Psoas muscle (tissue), 8 donors: Measurements from ENCODE around the gene SSTR3. TPM values are rescaled to one million over a fixed set of nuclear protein-coding genes. Genes with fewer than 3 reads are reported as not detected.

Source experiments
- ATAC-seq, 4 donors: fragments of 200-7000 bp; cut with Tn5 transposase; one replicate each; pipeline ENCODE4 v1.9.1; 2020; ENCODE audit warnings: moderate library complexity in 3 of 4, mild to moderate bottlenecking in 2 of 4
- DNase-seq, 2 donors: peaks; one replicate each; pipeline ENCODE4 v3.0.0-alpha.2; 2020
- H3K27ac ChIP-seq: fragments of 200-600 bp; one replicate; pipeline ENCODE4 v1.8.0; 2022
- H3K27me3 ChIP-seq, 3 donors: fragments of 200-600 bp in 1 of 3; one replicate each; pipeline versions ENCODE4 v1.6.1 to v1.8.0; 2013 to 2022; ENCODE audit warnings: low read length in 2 of 3, mild to moderate bottlenecking in 2 of 3, moderate library complexity in 1 of 3; ENCODE audit not compliant: insufficient read depth in 3 of 3
- H3K36me3 ChIP-seq, 2 donors: fragments of 200-600 bp in 1 of 2; one replicate each; pipeline versions ENCODE4 v1.6.1 to v1.8.0; 2013 to 2022; ENCODE audit warnings: low read depth in 1 of 2, mild to moderate bottlenecking in 1 of 2, moderate library complexity in 1 of 2; ENCODE audit not compliant: insufficient read depth in 1 of 2
- H3K4me1 ChIP-seq: fragments of 200-600 bp; one replicate; pipeline ENCODE4 v1.8.0; 2022
- H3K4me3 ChIP-seq: fragments of 200-600 bp; one replicate; pipeline ENCODE4 v1.8.0; 2022; ENCODE audit warnings: mild to moderate bottlenecking
- H3K9me3 ChIP-seq: fragments of 200-600 bp; one replicate; pipeline ENCODE4 v1.8.0; 2022
- CTCF ChIP-seq: fragments of 200-600 bp; IDR thresholded peaks from one replicate; pipeline ENCODE4 v1.8.0; 2022; ENCODE audit warnings: antibody characterized with exemption
- WGBS, 3 donors: extraction: QIAGEN DNeasy Blood & Tissue Kit; methylation state at CpG; one replicate each; pipeline versions ENCODE4 v1.1.6 to v1.1.7; 2013; 5-methylcytosine and 5-hydroxymethylcytosine counted together
- intact Hi-C, 2 donors: fragments of 100-400 bp; cut with DNase I; formaldehyde crosslinking; loops; one replicate each; pipeline versions ENCODE4 v1.11.0 to v1.14.2; 2022
- long read RNA-seq, 2 donors: library from polyadenylated mRNA; unstranded; transcript quantifications; one replicate each; pipeline ENCODE4 v2.0.0, GENCODE V29; 2021
- polyA plus RNA-seq, 3 donors: library from polyadenylated mRNA; stranded (reverse); fragments of 200-250 nt; gene quantifications; one replicate each; pipeline ENCODE4 v1.2.3, GENCODE V29; 2013
- total RNA-seq, 4 donors: library from RNA; stranded (reverse); fragmentation: NEBNext Ultra II Directional in 2 of 4; extraction: Animal tissue kit (Norgen Biotek cat#: 25700) in 2 of 4; gene quantifications; one replicate each; pipeline versions ENCODE4 v1.2.1 to v1.2.4, GENCODE V29; 2021 to 2023
- donor health status: healthy with polysubstance abuse.
- donor health status: DM: no; HTN: no; CAD: no; lungs with moderate emphysema.
- donor health status: Bipolar disorder and iron deficiency.
- donor health status: healthy.
- donor health status: DM: yes; HTN: yes; CAD: no.
- donor health status: DM: no; HTN: no; CAD: no.
- donor health status: DM: no; HTN: no; CAD: no.
- donor health status: DM: yes; HTN: yes; CAD: no.

The SSTR3 gene
- total RNA-seq (not detected), polyA plus RNA-seq (under 1 TPM in 1 of 3 donors, not detected in 2; 0.01 TPM)
- long read RNA-seq, donor 1, result 0 reads
- long read RNA-seq, donor 2, result 0 reads

DNA sequence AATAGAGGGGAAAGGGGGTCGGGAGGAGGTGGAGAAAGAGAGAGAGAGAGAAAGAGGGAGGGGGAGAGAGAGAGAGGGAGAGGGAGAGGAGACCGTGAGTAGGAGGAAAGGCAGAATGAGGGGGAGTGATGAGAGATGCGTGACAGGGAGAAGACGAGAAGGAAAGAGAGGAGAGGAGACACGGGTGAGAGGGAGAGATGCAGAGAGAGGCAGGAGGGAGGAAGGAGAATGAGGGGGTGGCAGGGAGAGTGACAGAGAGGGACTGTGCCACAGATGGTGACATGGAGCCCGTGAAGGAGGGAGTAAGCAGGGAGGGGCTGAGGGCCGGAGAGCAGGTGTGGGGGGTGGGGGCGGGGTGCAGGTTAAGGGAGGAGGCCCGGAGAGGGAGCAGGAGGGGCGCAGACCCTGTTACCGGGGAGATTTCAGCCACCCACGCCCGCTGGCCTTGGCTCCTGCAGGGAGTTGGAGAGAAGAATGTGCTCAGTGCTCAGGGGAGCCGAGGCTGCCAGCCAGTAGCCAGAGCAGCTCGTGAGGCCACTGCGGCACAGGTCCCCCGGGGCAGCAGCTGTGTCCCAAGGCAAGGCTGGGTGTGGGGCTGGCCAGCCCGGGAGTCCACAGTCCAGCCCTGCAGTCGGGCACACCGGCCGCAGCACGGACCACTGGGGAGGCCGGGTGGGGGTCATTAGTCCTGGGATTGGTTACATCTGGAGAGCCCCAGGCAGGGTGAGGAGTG, at the start of gene SSTR3:
Gene SSTR3 (minus strand): TSS at position 304 of the 733 bp plus-strand sequence. CDS start 4,674 bp downstream, outside the sequence.
- Histone ChIP-seq H3K27ac (no peak within 1 kb of the TSS), H3K9me3 (no peaks in the 10 kb centered on the region), H3K4me1 (no peaks in the 10 kb centered on the region), H3K36me3 (no peaks in the 10 kb centered on the region), H3K4me3 (no peak within 1 kb of the TSS), H3K27me3 (peaks cover 0 to 34% (median 6%) of the 10 kb centered on the region in 3 donors)
- no peak for ATAC-seq
- WGBS, 3 donors, result 6 to 16% (median 8%) methylated on average over 19 to 23 of the region's 23 CpGs
- no peak for TF ChIP-seq CTCF
- intact Hi-C loops, result no loop called here
- DNase-seq, result peak in 1 of 2 donors; percentile 58

GRCh38 chr22:37260901-37261336, 48.6 kb upstream of the SSTR3 start:
- H3K27ac ChIP-seq, result no peak overlapping the region
- H3K36me3 ChIP-seq, result no peaks in the 10 kb centered on the region
- no peaks in the 10 kb centered on the region for H3K9me3 ChIP-seq
- H3K27me3 ChIP-seq, result peaks cover 7 to 68% (median 8%) of the 10 kb centered on the region in 3 donors
- no peaks in the 10 kb centered on the region for H3K4me1 ChIP-seq
- intact Hi-C loops, result no loop called here
- no peak overlapping the region for H3K4me3 ChIP-seq
- DNase-seq (peak in 1 of 2 donors; percentile 59), ATAC-seq (peak in 1 of 4 donors; percentile 51)
- peak; percentile 75 for TF ChIP-seq CTCF
- 22 to 27% (median 23%) methylated on average over 14 of the region's 14 CpGs for WGBS, 3 donors

GRCh38 chr22:37260155-37260795, 48.0 kb upstream of the SSTR3 start:
- WGBS, 3 donors, result 36 to 41% (median 37%) methylated on average over 15 of the region's 15 CpGs
- no peak for TF ChIP-seq CTCF
- Histone ChIP-seq H3K36me3 (no peaks in the 10 kb centered on the region), H3K27me3 (peaks cover 7 to 73% (median 8%) of the 10 kb centered on the region in 3 donors), H3K4me1 (no peaks in the 10 kb centered on the region), H3K27ac (no peak overlapping the region), H3K4me3 (no peak overlapping the region), H3K9me3 (no peaks in the 10 kb centered on the region)
- ATAC-seq, result no peak
- intact Hi-C loops, result no loop called here
- no peak for DNase-seq

DNA sequence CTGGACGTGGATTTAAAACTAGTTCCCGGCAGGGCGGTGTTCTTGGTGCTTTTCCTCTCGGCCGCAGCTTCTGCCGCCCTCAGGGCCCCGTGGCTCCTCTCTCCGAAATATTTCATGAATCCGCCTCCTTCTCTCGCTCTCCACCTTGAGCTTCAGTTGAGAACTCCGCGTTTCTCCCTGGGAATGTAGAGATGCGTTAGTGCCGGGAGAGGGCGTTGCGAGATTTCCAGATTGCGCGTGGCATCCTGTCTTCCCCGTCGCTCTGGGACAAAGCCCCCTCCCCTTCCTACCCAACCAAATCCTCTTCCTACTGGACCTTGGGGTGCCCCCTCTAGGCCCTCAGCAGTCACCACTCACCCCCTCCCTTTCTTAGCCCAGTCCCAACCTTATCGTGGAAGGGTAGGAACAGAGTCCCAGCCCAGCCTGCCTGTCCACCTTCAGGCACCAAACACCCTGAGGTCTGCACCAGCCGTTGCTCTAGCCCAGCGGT, 47.3 kb upstream of the SSTR3 start:
- WGBS, 3 donors, result 5 to 7% (median 6%) methylated on average over 23 of the region's 23 CpGs

More for the DNA sequence above, 47.3 kb upstream of the SSTR3 start:
- ATAC-seq (no peak), DNase-seq (no peak)
- TF ChIP-seq CTCF, result no peak
- H3K4me3 ChIP-seq, result no peak overlapping the region
- no peak overlapping the region for H3K27ac ChIP-seq
- no peaks in the 10 kb centered on the region for H3K36me3 ChIP-seq
- no peaks in the 10 kb centered on the region for H3K4me1 ChIP-seq
- H3K27me3 ChIP-seq, result peaks cover 7 to 75% (median 8%) of the 10 kb centered on the region in 3 donors
- no peaks in the 10 kb centered on the region for H3K9me3 ChIP-seq
- intact Hi-C loops, result no loop called here
